Activated CD4-positive, alpha-beta T cell treated with anti-CD3 and anti-CD28 coated beads, Interleukin-2, amount 50 U/mL, for 48 hours (primary cell): ENCODE data around the gene ZCCHC4.

Source experiments
- DNase-seq, 2 experiments: peaks; one replicate each; pipeline ENCODE4 v3.0.0-alpha.2; 2020

The ZCCHC4 gene

DNA sequence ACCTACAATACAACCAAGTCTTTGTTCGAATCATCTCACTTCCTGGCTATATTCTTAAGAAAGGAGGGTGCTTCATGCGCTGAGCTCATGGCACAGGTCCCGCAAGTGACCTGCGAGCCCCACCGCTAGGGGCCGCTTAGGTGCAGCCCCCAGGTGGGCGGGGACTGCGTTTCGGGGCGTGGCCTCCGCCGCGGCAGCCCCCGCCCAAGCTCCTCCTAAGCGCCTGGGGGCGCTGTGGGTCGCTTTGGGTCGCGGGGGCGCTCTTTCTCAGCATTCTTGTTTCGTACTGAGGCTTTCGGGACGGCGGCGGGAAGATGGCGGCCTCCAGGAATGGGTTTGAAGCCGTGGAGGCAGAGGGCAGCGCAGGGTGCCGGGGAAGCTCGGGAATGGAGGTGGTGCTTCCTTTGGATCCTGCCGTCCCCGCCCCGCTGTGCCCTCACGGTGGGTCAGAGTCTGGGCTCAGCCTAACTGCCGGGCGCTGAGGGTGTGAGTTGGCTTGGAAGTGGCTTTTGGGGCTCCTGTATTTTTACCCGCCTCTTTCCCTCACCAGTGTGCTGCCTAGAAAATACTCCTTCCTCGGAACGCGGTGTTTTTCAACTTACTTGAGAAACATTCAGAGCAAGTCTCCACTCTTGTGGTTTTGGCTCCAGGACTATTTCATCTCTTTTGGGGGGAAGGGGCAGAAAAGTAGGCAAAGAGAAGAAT lies at the start of gene ZCCHC4:
Gene ZCCHC4, plus strand, starts transcription at position 279 of the 705 bp plus-strand sequence. Its CDS starts 36 bp downstream, at position 315.
- DNase-seq, result peak; percentile 81 to 86

GRCh38 chr4:25271866-25272265 lies 40.7 kb upstream of the ZCCHC4 start:
- no peak for DNase-seq

- DNase-seq, result no peak
Observed at GRCh38 chr4:25280210-25280609, 32.4 kb upstream of the ZCCHC4 start.

- no peak for DNase-seq
Observed at GRCh38 chr4:25283948-25284347, 28.6 kb upstream of the ZCCHC4 start.

- no peak for DNase-seq
Observed at GRCh38 chr4:25284466-25284865, 28.1 kb upstream of the ZCCHC4 start.

- no peak for DNase-seq
Observed at GRCh38 chr4:25290490-25291067, 22.0 kb upstream of the ZCCHC4 start.

DNA sequence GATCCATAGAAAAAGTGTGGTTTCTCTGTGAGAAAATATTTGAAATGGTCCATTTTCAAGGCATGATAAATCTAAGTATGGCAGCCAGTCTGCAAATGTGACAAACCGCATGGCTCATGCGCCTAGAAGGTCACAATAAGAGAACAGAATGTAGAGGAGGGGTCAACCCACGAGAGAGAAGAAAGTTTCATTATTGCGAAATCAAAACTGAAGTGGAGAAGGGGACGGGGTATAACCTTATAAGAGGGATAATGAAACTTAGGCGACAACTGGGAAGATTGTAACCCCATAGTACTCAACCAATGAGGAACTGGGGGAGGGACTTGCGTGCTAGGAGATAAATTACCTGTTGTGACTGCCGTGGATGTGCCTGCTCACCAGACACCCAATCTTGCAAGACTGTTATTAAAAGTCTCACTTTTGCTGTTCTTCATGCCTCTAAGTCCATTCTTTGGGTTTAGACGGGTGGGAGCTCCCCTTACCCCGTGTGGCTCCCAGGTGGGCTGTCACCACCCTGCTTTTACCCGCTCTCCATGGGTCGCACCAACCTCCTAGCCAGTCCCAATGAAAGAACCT lies 21.3 kb upstream of the ZCCHC4 start:
- no peak for DNase-seq

- no peak for DNase-seq
Observed at GRCh38 chr4:25297528-25298242, 14.9 kb upstream of the ZCCHC4 start.

DNA sequence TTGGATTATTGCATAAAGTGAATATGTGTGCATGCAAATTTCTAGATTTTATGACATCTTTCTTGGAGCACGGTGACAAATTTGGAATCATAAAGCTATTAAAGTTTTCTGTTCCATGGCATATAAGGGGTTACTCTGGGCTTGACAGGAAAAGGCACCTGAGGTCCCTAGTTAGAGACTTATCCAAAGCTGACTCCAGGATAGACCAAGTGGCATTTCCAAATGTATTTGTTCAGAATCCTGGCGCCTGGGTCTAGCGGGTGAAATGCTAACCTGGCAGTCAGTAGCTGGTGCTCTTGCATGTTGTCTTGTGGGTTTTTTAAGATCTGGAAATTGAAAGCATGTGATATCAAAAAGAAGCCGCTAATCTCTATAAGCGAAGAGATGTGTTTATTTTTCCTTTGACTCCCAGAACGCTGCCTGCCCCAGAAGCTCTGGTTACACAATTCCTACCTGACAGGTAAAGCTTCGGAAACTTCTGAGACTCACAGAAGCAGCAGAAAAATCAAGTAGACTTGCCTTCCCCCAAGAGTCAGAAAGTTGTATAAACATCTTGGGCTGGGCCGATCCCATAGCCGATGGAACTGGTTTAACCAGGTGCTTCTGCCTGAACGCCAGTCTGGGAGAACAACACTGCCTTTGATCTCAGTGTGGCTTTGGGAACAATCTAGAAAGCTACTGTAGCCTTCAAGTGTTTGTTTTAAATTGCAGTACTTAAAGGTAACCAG lies 12.9 kb upstream of the ZCCHC4 start:
- DNase-seq, result no peak

- no peak for DNase-seq
Observed at GRCh38 chr4:25301471-25301870, 11.1 kb upstream of the ZCCHC4 start.

DNA sequence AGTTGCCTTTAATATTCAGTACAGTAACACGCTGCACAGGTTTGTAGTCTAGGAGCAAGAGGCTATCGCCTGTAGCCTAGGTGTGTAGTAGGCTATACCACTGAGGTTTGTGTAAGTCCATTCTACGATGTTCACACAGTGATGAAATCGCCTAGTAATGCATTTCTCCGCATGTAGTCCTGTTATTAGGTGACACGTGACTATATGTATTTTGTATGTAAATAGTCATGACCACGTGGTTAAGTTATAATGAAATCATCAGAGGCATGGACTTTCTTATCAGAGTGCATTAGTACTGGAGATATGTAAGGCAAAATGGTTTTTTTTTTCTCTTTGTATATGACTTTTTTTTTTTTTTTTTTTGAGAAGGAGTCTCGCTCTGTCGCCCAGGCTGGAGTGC lies 9.9 kb upstream of the ZCCHC4 start:
- no peak for DNase-seq

DNA sequence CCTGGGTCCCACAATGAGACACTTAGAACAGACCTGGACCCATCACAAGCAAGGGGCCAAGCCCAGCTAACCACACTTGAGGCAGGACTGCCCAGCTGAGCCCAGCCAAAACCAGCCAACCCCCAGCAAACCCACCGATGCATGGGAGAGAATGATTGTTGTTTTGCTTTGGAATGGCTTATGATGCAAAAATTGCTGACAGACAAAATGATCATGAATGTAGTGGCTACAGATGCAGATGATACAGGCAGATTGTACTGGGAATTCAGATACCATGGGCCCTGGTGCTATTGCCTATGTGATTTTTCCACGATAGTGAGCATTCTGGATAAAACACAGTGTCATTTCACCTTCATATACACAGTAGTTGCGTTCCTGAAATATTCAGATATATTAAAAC lies 9.0 kb upstream of the ZCCHC4 start:
- no peak for DNase-seq

DNA sequence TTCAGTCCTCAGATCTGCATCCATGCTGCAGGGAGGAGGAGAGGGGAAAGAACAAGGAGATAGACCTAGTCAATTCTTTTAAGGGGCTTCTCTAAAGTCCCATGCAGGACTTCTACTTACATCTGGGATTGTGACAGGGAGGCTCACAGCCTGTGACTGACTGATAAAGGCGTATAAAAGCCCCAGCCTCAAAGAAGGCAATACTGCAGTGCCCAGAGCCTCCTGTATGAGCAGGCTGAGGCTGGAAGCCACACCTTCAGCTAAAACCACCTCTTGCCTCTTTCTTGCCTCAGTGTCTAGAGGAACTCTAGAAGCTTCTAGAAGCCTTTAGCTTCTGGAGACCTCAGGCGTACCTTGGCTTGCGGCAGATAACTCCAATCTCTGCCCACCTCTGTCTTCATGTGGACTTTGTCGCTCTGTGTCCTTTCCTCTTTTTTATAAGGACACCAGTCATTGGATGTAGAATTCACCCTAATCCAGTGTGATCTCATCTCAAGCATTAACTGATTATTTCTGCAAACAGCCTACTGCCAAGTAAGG lies 6.0 kb upstream of the ZCCHC4 start:
- no peak for DNase-seq

DNA sequence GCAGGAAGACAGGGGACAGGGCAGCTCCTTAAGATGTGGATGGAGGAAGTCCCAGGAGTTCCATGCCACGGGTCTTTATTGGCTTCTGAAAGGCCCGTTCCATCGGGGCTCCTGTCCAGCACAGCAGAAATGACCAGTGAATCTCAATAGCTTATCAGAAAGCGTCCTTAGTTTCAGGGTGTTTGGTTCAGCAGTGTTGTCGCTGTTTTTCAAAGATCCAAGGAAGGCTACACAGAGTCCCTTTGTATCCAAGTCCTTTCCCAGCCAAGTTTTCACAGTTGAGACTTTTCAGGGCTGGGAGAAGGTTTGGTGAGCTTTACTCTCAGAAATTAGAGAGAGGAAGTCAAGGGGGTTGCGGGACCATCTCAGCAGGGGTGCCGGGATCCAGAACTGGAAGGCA lies 5.0 kb upstream of the ZCCHC4 start:
- DNase-seq, result no peak

DNA sequence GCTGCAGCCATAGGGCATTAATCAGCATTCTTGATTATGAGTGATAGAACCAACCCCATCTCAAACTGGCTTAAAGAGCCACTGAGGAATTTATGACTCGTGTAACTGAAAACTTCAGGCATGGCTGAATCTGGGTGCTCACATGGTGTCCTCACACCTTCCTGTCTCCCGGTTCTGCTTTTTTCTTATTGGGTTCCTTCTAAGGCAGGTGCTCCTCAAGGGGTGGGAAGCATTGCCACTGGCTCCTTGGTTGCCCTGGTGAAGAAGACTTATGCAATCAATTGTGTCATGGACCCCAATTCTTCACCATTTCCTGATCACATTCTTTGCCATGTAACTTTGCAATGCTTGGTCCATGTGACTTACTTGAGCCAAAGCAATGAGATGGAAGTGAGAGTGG lies 4.3 kb upstream of the ZCCHC4 start:
- DNase-seq, result no peak

- no peak for DNase-seq
Observed at GRCh38 chr4:25308761-25309160, 3.8 kb upstream of the ZCCHC4 start.

- DNase-seq, result no peak
Observed at GRCh38 chr4:25310066-25310802, 2.3 kb upstream of the ZCCHC4 start.

DNA sequence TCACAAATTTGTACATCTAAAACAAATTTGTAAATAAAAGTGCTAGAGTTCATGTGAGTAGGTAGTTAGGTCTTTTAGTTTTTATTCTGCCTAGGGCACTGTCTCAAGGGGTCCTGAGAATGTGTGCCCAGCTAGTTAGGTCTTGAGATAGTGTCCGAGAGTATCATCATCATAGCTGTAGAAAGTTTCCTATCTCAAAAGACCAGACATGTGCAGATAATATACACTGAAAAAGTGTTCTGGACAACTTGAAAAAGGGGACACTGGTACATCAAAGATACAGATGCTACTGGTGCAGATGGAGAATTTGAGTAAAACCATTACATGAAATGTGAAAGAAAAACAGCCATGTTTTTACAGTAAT lies 1.8 kb upstream of the ZCCHC4 start:
- no peak for DNase-seq

GRCh38 chr4:25313201-25313895 lies 774 bp downstream of the ZCCHC4 start:
- no peak for DNase-seq

GRCh38 chr4:25320336-25320735 lies 7.8 kb downstream of the ZCCHC4 start:
- DNase-seq, result no peak

DNA sequence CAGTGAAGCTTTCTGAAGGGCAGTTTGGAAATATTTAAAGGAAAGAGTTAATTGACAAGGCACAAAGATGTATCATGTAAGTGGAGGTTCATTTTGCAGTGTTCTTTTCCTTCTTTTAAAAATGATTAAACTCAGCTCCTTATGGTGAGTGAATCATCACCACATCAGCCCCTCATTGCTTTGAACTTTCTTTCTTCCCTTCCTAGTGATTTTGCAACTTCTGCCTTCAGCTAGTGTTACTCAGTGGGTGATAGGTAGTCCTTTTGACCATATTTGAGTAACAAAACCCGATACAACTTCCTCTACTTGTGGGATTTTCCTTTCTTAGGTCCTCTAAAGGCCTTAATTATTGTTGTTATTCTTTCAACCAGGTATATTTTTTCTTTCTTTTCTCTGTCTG lies 8.2 kb downstream of the ZCCHC4 start:
- DNase-seq, result no peak

DNA sequence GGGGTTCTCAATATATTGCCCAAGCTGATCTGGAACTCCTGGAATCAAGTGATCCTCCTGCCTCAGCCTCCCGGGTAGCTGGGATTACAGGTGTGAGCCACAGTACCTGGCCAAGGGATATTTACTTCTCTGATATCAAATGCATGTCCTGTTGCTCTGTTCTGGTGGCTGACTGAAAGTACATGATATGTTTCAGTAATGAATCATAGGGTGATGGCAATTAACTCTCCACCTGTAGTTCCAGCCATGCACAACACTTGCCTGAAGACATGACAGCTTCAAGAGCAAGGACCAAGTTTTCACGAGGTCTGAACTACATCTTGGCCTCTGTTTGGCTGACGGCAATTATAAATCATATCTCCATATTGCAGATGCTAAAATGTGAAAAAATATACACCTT lies 9.1 kb downstream of the ZCCHC4 start:
- DNase-seq, result no peak
